Sigmoid colon (tissue), 4 donors: ENCODE data around the gene UGT1A7.

Experiments used
- EP300 ChIP-seq, 4 donors: sonication (generic); formaldehyde crosslinking; IDR thresholded peaks; one replicate each; pipeline ENCODE4 v1.6.1; 2017; ENCODE audit warnings: antibody characterized with exemption in 4 of 4
- TF ChIP-seq, protein P1 (sequence below), 4 experiments: fragments of 450-650 bp in 3 of 4; fragments of 200-600 bp in 1 of 4; IDR thresholded peaks; one replicate each; pipeline ENCODE4 v1.5.1; 2016 to 2019; ENCODE audit warnings: antibody characterized with exemption in 4 of 4, mild to moderate bottlenecking in 3 of 4, moderate library complexity in 2 of 4

DNA sequence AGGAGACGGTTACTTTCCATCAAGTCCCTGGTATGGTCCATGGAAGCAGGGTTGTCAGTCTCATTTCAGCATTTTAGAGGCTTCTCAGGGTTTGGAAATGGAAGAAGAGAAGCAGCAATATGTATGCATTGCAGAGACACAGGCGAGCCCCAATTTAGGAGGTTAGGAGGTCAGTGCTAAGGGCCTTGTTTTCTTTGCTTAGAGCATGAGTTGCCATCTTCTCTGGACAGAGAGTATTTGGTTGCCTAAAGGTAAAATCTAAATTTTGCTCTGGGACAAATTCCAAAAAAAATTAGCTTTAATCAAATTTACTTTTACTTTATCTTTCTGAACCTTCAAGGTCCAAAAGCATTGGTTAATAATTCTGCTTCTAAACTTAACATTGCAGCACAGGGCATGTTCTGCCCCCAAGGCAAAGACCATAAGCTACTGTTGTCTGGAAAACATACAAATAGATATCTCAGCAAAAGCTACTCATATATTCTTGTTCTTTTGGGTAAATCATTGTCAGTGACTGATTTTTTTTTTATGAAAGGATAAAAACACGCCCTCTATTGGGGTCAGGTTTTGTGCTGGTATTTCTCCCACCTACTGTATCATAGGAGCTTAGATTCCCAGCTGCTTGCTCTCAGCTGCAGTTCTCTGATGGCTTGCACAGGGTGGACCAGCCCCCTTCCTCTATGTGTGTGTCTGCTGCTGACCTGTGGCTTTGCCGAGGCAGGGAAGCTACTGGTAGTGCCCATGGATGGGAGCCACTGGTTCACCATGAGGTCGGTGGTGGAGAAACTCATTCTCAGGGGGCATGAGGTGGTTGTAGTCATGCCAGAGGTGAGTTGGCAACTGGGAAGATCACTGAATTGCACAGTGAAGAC, 10.2 kb upstream of the UGT1A7 start, which contains the start of gene UGT1A9:
- TF ChIP-seq, protein P1, sequence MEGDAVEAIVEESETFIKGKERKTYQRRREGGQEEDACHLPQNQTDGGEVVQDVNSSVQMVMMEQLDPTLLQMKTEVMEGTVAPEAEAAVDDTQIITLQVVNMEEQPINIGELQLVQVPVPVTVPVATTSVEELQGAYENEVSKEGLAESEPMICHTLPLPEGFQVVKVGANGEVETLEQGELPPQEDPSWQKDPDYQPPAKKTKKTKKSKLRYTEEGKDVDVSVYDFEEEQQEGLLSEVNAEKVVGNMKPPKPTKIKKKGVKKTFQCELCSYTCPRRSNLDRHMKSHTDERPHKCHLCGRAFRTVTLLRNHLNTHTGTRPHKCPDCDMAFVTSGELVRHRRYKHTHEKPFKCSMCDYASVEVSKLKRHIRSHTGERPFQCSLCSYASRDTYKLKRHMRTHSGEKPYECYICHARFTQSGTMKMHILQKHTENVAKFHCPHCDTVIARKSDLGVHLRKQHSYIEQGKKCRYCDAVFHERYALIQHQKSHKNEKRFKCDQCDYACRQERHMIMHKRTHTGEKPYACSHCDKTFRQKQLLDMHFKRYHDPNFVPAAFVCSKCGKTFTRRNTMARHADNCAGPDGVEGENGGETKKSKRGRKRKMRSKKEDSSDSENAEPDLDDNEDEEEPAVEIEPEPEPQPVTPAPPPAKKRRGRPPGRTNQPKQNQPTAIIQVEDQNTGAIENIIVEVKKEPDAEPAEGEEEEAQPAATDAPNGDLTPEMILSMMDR (IDR thresholded peaks at IDR 0.05): no peak
- TF ChIP-seq EP300 (IDR thresholded peaks at IDR 0.05): no peak
